ENCODE results near the gene STAMBP.

STAMBP gene

GRCh38 chr2:73908689-73909652, 80.2 kb downstream of the STAMBP start:
- no peak for FAIRE-seq

GRCh38 chr2:73910873-73911547, 82.2 kb downstream of the STAMBP start:
- FAIRE-seq, result no peak

- FAIRE-seq, result no peak
Measured at GRCh38 chr2:73911548-73912208, 82.9 kb downstream of the STAMBP start.

DNA sequence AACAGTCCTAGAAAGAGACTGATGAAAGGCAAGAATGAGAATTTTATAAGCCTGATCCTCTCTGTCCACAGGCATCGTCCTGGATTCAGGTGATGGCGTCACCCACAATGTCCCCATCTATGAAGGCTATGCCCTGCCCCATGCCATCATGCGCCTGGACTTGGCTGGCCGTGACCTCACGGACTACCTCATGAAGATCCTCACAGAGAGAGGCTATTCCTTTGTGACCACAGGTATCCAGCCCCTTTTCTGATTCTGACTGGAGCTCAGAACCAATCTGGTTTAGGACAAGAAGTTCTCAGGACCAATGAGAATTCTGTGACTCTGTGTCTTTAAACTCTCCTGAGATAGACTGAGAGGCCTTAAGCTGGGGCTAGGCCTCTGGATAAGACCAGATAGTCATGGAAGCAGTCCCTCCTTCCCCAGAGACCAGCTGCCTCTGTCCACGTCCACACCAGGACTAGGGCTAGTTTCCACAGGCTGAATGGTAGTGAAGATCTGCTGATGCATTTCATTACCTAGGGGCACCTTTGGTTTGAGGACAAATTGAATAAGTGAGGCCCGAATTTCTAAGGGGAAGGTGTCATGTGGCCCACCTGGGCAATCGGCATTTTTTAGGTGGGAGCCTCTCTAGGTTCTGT, 84.8 kb downstream of the STAMBP start:
- FAIRE-seq, result no peak

GRCh38 chr2:73914667-73915066, 85.9 kb downstream of the STAMBP start:
- no peak for FAIRE-seq

GRCh38 chr2:73915437-73915993, 86.8 kb downstream of the STAMBP start:
- no peak for FAIRE-seq

GRCh38 chr2:73916666-73917065, 87.9 kb downstream of the STAMBP start:
- no peak for FAIRE-seq

DNA sequence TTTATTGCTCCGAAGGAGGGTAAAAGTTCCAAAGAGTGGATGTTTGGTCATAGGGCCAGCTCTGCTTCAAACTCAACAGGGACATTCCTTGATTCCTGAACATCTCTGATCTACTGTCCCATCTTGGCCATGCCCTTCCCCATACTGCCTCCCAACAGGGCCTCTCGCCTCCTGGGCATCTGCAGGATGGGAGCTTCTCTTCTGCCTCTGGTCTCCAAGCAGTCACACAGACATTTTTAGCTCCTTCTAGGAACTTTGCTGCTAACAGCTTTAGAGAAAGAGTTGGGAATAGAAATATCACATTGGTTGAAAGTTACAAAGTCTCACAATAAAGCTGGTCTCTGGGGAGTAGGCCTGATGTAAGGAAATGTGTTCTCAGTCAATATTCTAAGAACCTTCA, 88.5 kb downstream of the STAMBP start:
- FAIRE-seq, result no peak

GRCh38 chr2:73917696-73918207, 89.0 kb downstream of the STAMBP start:
- no peak for FAIRE-seq

DNA sequence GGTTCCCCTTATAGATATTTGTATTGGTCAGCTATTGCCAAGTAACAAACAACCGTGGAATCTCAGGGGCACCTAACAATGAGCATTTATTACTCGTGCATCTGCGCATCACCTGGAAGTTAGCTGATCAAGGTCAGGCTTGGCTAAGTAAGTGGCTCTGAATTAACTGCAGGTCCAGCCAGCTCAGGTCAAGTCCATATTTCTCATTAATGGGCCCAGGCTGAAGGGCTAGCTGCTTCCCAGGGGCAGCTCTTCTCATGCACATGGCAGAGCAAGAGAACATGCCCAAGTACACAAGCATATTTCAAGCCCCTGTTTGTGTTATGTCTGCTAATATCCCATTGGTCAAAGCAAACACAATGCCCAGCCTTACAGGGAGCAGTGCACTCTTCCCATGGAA, 90.1 kb downstream of the STAMBP start:
- no peak for FAIRE-seq

- FAIRE-seq, result no peak
Measured at GRCh38 chr2:73919596-73920228, 91.0 kb downstream of the STAMBP start.

DNA sequence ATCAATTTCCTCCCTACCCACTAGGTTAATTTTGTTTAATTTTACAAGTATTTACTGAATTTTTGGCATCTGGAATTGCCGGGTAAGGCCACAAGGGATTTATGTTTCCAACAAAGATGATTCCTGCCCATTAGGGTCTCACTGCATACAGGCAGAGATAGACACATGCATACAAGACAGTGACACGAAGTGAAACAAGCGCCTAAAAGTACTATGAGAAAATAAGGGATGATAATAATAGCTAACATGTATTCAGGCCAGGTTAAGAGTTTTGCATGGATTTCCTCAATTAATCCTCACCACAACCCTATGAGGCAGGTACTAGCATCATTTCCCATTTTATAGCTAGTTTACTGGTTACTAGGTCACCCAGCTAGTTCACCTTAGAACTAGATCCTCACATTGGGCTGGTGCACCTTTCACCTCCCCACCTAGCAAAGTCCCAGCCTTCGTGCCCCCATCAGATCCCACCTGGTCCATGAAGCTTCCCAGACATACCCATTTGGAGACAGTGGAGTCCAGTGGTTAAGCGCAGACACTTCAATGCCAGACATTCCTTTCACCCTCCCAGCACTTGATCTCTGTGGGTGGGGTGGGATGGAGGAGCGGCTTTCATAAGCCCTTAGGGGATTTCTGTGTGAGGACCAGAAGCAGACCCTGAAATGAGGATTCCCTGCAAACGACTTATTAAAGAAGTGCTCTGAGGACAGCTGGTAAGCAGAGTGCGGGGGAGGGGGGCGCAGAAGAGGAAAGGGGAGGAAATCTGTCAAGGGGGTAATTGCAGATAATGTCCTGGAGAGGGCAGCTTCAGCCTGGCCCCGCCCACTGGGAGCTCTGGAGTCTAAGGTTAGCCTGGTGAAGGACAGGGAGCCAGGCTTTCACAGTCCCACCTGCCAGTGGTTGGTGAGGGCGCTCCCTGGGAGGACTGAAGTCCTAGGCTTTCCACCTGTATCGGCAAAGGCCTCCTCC, 92.1 kb downstream of the STAMBP start:
- FAIRE-seq, result no peak

DNA sequence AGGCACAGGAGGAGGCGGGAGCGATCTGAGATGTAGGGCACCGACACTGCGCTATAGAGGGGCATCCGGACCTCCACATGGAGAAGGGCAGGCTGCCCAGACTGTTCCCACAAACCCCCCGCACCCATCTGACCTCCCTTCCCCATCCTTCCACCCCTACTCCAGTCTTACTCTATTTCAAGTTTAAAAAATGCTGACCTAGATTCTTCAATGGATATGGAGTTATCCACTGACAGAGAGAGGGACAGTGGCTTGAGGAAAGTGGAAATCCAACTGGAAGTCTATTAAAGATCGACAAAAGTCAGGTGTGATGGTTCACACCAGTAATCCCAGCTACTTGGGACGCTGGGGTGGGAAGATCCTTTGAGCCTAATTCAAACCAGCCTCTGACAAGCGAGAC, 92.8 kb downstream of the STAMBP start:
- FAIRE-seq, result no peak

GRCh38 chr2:73922681-73923080, 93.9 kb downstream of the STAMBP start:
- no peak for FAIRE-seq

All from islet of Langerhans (tissue), 1 donor.